ACC112 (cell line): ENCODE results near the gene EPHA4.

Source experiments
- H2AFZ ChIP-seq: fragments of 200-600 bp; sonication (generic); one replicate; pipeline ENCODE4 v1.6.0; 2017; ENCODE audit warnings: antibody characterized with exemption, low read length; ENCODE audit not compliant: unreplicated experiment
- H3K27ac ChIP-seq: fragments of 200-600 bp; sonication (generic); 2 replicates; pipeline ENCODE4 v1.5.1; 2014; ENCODE audit warnings: low read depth, mild to moderate bottlenecking, antibody characterized with exemption, low read length, moderate library complexity
- H3K27me3 ChIP-seq: fragments of 200-600 bp; sonication (generic); 2 replicates; pipeline ENCODE4 v1.6.1; 2014; ENCODE audit warnings: mild to moderate bottlenecking, antibody characterized with exemption, low read length, moderate library complexity, mixed read lengths; ENCODE audit not compliant: insufficient read depth
- H3K36me3 ChIP-seq: fragments of 200-600 bp; sonication (generic); 2 replicates; pipeline ENCODE4 v1.6.1; 2016; ENCODE audit warnings: mild to moderate bottlenecking, antibody characterized with exemption, low read length, moderate library complexity, mixed read lengths; ENCODE audit not compliant: insufficient read depth
- H3K4me1 ChIP-seq: fragments of 200-600 bp; sonication (generic); one replicate; pipeline ENCODE4 v1.6.1; 2016; ENCODE audit warnings: low read length, mixed read lengths; ENCODE audit not compliant: insufficient read depth, unreplicated experiment, control insufficient read depth
- H3K4me3 ChIP-seq: fragments of 200-600 bp; sonication (generic); 2 replicates; pipeline ENCODE4 v1.5.1; 2014; ENCODE audit warnings: mild to moderate bottlenecking, low read depth, low read length
- H3K79me2 ChIP-seq: fragments of 200-600 bp; sonication (generic); one replicate; pipeline ENCODE4 v1.6.0; 2016; ENCODE audit warnings: low read length; ENCODE audit not compliant: control insufficient read depth, unreplicated experiment, insufficient read depth

The EPHA4 gene

DNA sequence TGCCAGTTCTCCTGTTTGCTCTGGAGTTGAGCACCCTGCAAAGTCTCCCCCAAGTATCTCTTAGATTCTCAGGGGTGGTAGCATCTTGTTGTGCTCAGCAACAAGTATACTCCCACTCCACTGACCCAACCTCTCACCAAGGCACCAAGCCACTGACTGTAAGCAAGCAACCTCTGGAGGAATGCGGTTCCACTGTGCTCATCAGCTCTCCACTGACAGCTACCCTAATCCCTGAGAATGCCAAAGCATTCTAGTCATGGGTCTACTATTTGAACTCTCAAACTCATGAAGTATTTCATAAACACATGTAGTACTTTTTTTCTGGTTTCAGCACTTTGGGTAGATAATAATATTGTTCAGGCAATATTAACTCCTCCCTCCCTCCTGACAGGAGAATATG, 170.0 kb downstream of the EPHA4 start:
- no peak overlapping the region for H2AFZ ChIP-seq
- 0 out of 2 replicates have a peak, but pooled peaks cover 4% of the 10 kb centered on the region for H3K27me3 ChIP-seq
- H3K79me2 ChIP-seq, result no peaks in the 10 kb centered on the region
- H3K4me3 ChIP-seq, result no peak overlapping the region
- H3K4me1 ChIP-seq, result no peaks in the 10 kb centered on the region
- H3K27ac ChIP-seq, result no peak overlapping the region
- no peaks in the 10 kb centered on the region for H3K36me3 ChIP-seq

DNA sequence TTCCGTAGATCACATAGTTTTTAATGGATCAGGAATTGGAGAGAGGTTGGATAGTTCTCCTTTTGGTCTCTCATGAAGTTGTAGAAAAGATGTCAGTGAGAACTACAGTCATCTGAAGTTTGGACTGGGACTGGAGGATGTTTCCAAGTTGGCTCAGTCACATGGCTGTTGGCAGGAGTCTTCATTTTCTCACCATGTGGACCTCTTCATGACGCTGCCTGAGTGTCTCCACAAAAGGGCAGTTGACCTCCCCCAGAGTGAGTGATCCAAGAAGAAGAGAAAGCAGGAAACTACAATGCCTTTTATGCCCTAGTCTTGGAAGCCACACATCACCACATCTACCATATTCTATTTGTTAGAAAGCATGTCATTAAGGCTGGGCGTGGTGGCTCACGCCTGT, 171.7 kb downstream of the EPHA4 start:
- Histone ChIP-seq H3K27me3 (0 out of 2 replicates have a peak, but pooled peaks cover 4% of the 10 kb centered on the region), H2AFZ (no peak overlapping the region), H3K36me3 (no peaks in the 10 kb centered on the region), H3K27ac (no peak overlapping the region), H3K4me1 (no peaks in the 10 kb centered on the region), H3K79me2 (no peaks in the 10 kb centered on the region), H3K4me3 (no peak overlapping the region)

GRCh38 chr2:221399183-221399582, 172.9 kb downstream of the EPHA4 start:
- Histone ChIP-seq H3K27me3 (0 out of 2 replicates have a peak, but pooled peaks cover 4% of the 10 kb centered on the region), H3K36me3 (no peaks in the 10 kb centered on the region), H3K79me2 (no peaks in the 10 kb centered on the region), H3K4me1 (no peaks in the 10 kb centered on the region), H3K27ac (no peak overlapping the region), H2AFZ (no peak overlapping the region), H3K4me3 (no peak overlapping the region)

DNA sequence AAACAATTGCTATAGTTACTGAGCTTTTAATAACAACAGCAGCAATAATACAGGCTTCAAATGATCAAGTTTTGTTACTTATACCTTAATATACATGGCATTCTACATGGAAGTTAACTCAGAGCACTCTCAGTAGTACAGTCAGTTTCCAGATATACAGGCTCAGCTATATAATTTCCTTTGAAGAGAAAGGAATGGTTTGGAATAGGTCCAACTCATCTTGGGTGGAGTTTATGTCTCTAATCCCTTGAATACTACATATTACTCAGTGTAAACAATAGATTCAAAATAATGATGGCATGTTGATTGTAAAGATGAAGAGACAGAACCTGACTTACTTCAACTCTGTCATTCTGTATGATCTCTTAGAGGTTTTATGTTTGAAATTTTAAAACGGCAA, 174.9 kb downstream of the EPHA4 start:
- Histone ChIP-seq H3K4me3 (no peak overlapping the region), H3K36me3 (no peaks in the 10 kb centered on the region), H2AFZ (no peak overlapping the region), H3K27me3 (0 out of 2 replicates have a peak, but pooled peaks cover 4% of the 10 kb centered on the region), H3K27ac (no peak overlapping the region), H3K79me2 (no peaks in the 10 kb centered on the region), H3K4me1 (no peaks in the 10 kb centered on the region)

GRCh38 chr2:221392228-221392881, 179.7 kb downstream of the EPHA4 start:
- Histone ChIP-seq H3K79me2 (no peaks in the 10 kb centered on the region), H2AFZ (no peak overlapping the region), H3K4me3 (no peak overlapping the region), H3K36me3 (no peaks in the 10 kb centered on the region), H3K27me3 (no peaks in the 10 kb centered on the region), H3K27ac (no peak overlapping the region), H3K4me1 (no peaks in the 10 kb centered on the region)

- H3K27me3 ChIP-seq, result no peaks in the 10 kb centered on the region
- H3K79me2 ChIP-seq, result no peaks in the 10 kb centered on the region
- H2AFZ ChIP-seq, result no peak overlapping the region
- H3K4me3 ChIP-seq, result no peak overlapping the region
- no peaks in the 10 kb centered on the region for H3K4me1 ChIP-seq
- no peak overlapping the region for H3K27ac ChIP-seq
- H3K36me3 ChIP-seq, result no peaks in the 10 kb centered on the region
Measured at GRCh38 chr2:221390878-221391277, 181.2 kb downstream of the EPHA4 start.

DNA sequence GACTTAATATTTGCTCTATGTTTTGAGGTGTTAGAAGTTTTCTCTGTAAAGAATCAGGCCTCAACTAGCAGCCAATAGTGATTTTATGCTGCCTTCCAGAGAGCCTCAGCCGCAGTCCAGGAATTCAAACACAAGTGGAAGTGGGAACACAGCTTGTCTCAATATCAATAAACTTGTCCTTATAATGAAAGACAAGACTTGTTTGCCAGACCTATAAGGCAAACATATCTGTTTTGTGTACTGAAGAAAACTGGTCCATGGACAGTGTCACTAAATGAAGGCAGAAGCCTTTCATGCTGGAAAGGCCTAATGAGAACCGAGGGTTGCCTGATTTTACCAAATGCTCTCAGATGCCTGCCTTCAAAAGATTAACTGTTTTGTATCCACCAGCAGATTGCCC, 182.2 kb downstream of the EPHA4 start:
- Histone ChIP-seq H3K4me1 (no peaks in the 10 kb centered on the region), H3K27ac (no peak overlapping the region), H3K36me3 (no peaks in the 10 kb centered on the region), H3K79me2 (no peaks in the 10 kb centered on the region), H3K4me3 (no peak overlapping the region), H2AFZ (no peak overlapping the region), H3K27me3 (no peaks in the 10 kb centered on the region)

- no peaks in the 10 kb centered on the region for H3K27me3 ChIP-seq
- no peak overlapping the region for H3K27ac ChIP-seq
- H3K79me2 ChIP-seq, result no peaks in the 10 kb centered on the region
- no peaks in the 10 kb centered on the region for H3K36me3 ChIP-seq
- no peak overlapping the region for H2AFZ ChIP-seq
- H3K4me3 ChIP-seq, result no peak overlapping the region
- no peaks in the 10 kb centered on the region for H3K4me1 ChIP-seq
Measured at GRCh38 chr2:221389421-221389820, 182.7 kb downstream of the EPHA4 start.

DNA sequence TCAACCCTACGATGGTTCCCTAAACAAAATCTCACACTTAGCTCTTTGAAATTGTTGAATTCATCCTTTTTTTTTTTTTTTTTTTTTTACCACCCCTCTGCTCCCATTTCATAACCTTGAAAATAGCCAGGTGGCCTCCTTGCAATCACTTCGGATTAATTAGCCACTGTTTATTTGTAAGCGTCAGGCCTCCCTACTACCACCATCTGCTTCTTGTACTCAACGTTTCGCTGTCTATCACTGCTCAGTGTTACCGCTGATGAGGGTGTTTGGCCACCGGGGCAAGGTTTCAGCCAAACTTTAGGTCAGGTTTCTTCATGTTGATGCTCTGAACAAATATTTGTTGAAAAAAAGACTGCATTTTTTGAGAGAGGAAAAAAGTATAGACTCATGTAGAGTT, 183.2 kb downstream of the EPHA4 start:
- H3K36me3 ChIP-seq, result no peaks in the 10 kb centered on the region
- no peak overlapping the region for H2AFZ ChIP-seq
- no peaks in the 10 kb centered on the region for H3K79me2 ChIP-seq
- no peak overlapping the region for H3K27ac ChIP-seq
- H3K27me3 ChIP-seq, result no peaks in the 10 kb centered on the region
- no peak overlapping the region for H3K4me3 ChIP-seq
- H3K4me1 ChIP-seq, result no peaks in the 10 kb centered on the region

- H2AFZ ChIP-seq, result no peak overlapping the region
- no peak overlapping the region for H3K27ac ChIP-seq
- no peak overlapping the region for H3K4me3 ChIP-seq
- H3K36me3 ChIP-seq, result no peaks in the 10 kb centered on the region
- no peaks in the 10 kb centered on the region for H3K27me3 ChIP-seq
- no peaks in the 10 kb centered on the region for H3K79me2 ChIP-seq
- no peaks in the 10 kb centered on the region for H3K4me1 ChIP-seq
Measured at GRCh38 chr2:221385716-221386115, 186.4 kb downstream of the EPHA4 start.

- no peak overlapping the region for H3K27ac ChIP-seq
- no peak overlapping the region for H3K4me3 ChIP-seq
- no peaks in the 10 kb centered on the region for H3K27me3 ChIP-seq
- H3K79me2 ChIP-seq, result no peaks in the 10 kb centered on the region
- H2AFZ ChIP-seq, result no peak overlapping the region
- H3K4me1 ChIP-seq, result no peaks in the 10 kb centered on the region
- no peaks in the 10 kb centered on the region for H3K36me3 ChIP-seq
Measured at GRCh38 chr2:221381928-221382488, 190.1 kb downstream of the EPHA4 start.
